ENCODE results near the gene GPX4. TPM values are rescaled to one million over a fixed set of nuclear protein-coding genes. Genes with fewer than 3 reads are reported as not detected.

GPX4 gene
- total RNA-seq, 1 donor from 2014 or later: 327 TPM

DNA sequence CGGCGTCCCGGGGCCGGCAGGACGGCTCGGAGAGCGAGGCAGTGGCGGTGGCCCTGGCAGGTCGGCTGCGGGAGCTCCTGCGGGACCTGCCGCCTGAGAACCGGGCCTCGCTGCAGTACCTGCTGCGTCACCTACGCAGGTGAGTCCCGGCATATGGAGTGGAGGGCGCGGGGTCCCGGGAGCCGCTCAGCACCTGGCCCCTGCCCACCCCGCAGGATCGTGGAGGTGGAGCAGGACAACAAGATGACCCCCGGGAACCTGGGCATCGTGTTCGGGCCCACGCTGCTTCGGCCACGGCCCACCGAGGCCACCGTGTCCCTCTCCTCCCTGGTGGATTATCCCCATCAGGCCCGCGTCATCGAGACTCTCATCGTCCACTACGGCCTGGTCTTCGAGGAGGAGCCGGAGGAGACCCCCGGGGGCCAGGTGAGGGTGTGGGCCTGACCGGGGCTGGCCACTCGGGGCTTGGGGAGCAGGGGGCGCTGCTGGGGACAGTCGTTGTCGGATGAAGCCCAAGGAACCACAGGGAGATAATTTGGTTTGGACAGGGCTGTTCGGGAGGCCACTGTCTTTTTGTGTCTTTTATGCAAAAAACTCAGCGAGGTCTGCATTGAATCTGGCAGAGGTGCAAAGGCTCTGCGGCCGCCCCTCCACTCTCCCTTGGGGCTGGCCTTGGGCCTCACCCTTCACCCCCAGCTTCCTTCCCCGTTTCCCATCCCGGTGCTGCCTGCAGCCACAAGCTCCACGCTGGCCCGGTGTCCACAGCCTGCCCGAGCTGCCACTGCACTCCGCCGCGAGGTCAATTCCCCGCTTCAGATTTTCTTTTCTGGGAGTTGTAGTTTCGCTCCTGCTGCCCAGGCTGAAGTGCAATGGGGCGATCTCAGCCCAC is 20.6 kb upstream of the GPX4 start:
- no peaks in the 10 kb centered on the region for H3K27me3 ChIP-seq (ENCODE audit: low read depth)
- no peak for DNase-seq
- H3K27ac ChIP-seq (replicated peaks): no peak overlapping the region
- peaks cover 6% of the 10 kb centered on the region for H3K36me3 ChIP-seq
- H3K9me3 ChIP-seq (replicated peaks): no peaks in the 10 kb centered on the region
- TF ChIP-seq CTCF (IDR thresholded peaks at IDR 0.05; ENCODE audit: borderline replicate concordance): no peak
- H3K4me1 ChIP-seq: peaks cover 10% of the 10 kb centered on the region
- H3K4me3 ChIP-seq: peak overlapping the region; percentile 39
- intact Hi-C loops (cut with micrococcal nuclease): no loop called here

DNA sequence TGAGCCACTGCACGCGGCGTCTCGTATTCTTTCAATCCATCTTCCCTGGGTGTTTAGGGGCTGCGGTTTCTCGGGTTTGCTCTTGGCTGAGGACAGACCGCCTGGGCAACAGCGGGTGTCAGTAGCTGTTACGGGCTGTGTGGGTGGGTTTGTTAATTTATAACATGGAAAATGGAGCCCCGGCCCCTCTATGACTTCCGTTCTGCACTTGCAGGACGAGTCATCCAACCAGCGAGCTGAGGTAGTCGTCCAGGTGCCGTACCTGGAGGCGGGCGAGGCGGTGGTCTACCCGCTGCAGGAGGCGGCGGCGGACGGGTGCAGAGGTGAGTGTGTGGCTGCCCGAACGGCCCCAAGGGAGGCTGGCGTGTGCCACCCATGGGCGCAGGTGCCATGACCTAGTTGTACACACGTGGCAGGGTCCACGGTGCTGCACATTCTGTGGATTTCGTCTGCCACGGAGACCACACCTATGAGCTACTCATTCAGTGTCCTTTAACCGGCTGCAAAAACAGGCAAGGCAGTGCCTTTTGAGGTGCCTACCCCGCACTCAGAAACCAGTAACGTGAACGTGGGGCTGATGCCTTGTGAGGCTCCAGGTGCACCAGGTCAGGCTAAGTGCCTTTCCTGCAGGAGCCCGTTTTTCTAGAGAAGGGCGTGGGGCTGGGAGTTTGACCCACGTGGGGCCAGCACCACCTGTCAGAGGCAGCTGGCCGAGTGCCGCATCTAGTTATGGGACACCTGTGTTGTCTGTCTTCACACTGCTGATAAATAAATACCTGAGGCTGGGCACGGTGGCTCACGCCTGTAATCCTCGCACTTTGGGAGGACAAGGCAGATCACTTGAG is 19.5 kb upstream of the GPX4 start:
- Histone ChIP-seq H3K36me3 (peaks cover 17% of the 10 kb centered on the region), H3K9me3 (replicated peaks) (no peaks in the 10 kb centered on the region), H3K4me3 (no peak overlapping the region), H3K27ac (replicated peaks) (no peak overlapping the region), H3K27me3 (ENCODE audit: low read depth) (no peaks in the 10 kb centered on the region), H3K4me1 (peaks cover 10% of the 10 kb centered on the region)
- intact Hi-C loops (cut with micrococcal nuclease): no loop called here
- TF ChIP-seq CTCF (IDR thresholded peaks at IDR 0.05; ENCODE audit: borderline replicate concordance): no peak
- no peak for DNase-seq

- no peak for TF ChIP-seq CTCF (IDR thresholded peaks at IDR 0.05; ENCODE audit: borderline replicate concordance)
- Histone ChIP-seq H3K36me3 (peaks cover 24% of the 10 kb centered on the region), H3K4me3 (no peak overlapping the region), H3K27me3 (ENCODE audit: low read depth) (no peaks in the 10 kb centered on the region), H3K27ac (replicated peaks) (no peak overlapping the region), H3K4me1 (peaks cover 10% of the 10 kb centered on the region), H3K9me3 (replicated peaks) (no peaks in the 10 kb centered on the region)
- intact Hi-C loops (cut with micrococcal nuclease): no loop called here
- DNase-seq: no peak
Observed at GRCh38 chr19:1085053-1085658, 18.6 kb upstream of the GPX4 start.

DNA sequence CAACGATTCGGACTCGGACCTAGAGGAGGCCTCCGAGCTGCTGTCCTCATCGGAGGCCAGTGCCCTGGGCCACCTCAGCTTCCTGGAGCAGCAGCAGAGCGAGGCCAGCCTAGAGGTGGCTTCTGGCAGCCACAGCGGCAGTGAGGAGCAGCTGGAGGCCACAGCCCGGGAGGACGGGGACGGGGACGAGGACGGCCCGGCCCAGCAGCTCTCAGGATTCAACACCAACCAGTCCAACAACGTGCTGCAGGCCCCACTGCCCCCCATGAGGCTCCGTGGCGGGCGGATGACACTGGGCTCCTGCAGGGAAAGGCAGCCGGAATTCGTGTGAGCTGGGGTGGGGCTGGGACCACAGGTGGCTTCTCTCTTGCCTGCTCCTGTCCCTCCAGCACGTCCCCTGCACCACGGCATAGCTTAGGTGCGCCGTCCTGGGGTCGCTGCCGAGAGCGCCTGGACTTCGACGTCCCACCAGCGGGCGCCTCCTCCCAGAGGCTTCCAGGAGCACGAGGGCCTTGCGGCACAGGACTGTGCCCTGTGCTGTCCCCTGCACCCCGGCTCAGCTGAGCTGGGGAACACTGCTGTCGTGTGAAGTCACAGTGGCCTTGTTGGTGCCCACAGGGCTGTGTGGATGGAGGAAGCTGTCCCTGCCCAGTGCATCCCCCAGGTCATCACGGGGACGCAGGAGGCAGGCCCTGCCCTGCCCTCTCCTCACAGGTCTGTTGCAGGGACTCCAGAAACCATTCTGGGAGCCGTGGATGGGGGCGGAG is 17.9 kb upstream of the GPX4 start:
- Histone ChIP-seq H3K9me3 (replicated peaks) (no peaks in the 10 kb centered on the region), H3K4me3 (no peak overlapping the region), H3K27ac (replicated peaks) (no peak overlapping the region), H3K27me3 (ENCODE audit: low read depth) (no peaks in the 10 kb centered on the region), H3K36me3 (peaks cover 31% of the 10 kb centered on the region), H3K4me1 (peaks cover 10% of the 10 kb centered on the region)
- TF ChIP-seq CTCF (IDR thresholded peaks at IDR 0.05; ENCODE audit: borderline replicate concordance): no peak
- DNase-seq: no peak
- intact Hi-C loops (cut with micrococcal nuclease): no loop called here

- intact Hi-C loops (cut with micrococcal nuclease): no loop called here
- no peak overlapping the region for H3K4me3 ChIP-seq
- H3K27me3 ChIP-seq (ENCODE audit: low read depth): no peaks in the 10 kb centered on the region
- peaks cover 39% of the 10 kb centered on the region for H3K36me3 ChIP-seq
- H3K27ac ChIP-seq (replicated peaks): no peak overlapping the region
- no peak for DNase-seq
- H3K4me1 ChIP-seq: peaks cover 12% of the 10 kb centered on the region
- H3K9me3 ChIP-seq (replicated peaks): no peaks in the 10 kb centered on the region
- no peak for TF ChIP-seq CTCF (IDR thresholded peaks at IDR 0.05; ENCODE audit: borderline replicate concordance)
Observed at GRCh38 chr19:1086613-1087012, 17.2 kb upstream of the GPX4 start.
